Tibial nerve (tissue), 3 donors: ENCODE data around the gene ROBO2.

Experiments used
- CTCF ChIP-seq, 5 experiments: fragments of 200-600 bp in 3 of 5; fragments of 450-650 bp in 2 of 5; sonication (generic) in 3 of 5; IDR thresholded peaks; one replicate each; pipeline ENCODE4 v1.5.1; 2016 to 2019; ENCODE audit warnings: antibody characterized with exemption in 5 of 5, mild to moderate bottlenecking in 3 of 5, moderate library complexity in 2 of 5
- POLR2A ChIP-seq, 2 donors: fragments of 450-650 bp; IDR thresholded peaks; one replicate each; pipeline ENCODE4 v1.6.1; 2017; ENCODE audit warnings: antibody characterized with exemption in 2 of 2, mild to moderate bottlenecking in 2 of 2, moderate library complexity in 2 of 2

GRCh38 chr3:77179762-77180161 lies 139.9 kb downstream of the ROBO2 start:
- TF ChIP-seq POLR2A (IDR thresholded peaks at IDR 0.05), result no peak
- no peak for TF ChIP-seq CTCF (IDR thresholded peaks at IDR 0.05)
